ENCODE results near the gene EIF1AD.

- no peak for TF ChIP-seq CTCF (IDR thresholded peaks at IDR 0.05)
- no peak for TF ChIP-seq ZFX (IDR thresholded peaks at IDR 0.05; ENCODE audit: borderline replicate concordance)
These were observed 42.8 kb upstream of the EIF1AD start for GRCh38 chr11:66044757-66045156.

Measured in 22Rv1 (cell line).